Measurements from ENCODE around the gene RTCA. TPM values are rescaled to one million over a fixed set of nuclear protein-coding genes. Genes with fewer than 3 reads are reported as not detected.

The RTCA gene
- total RNA-seq, 1 experiment from 2014 or later: 21.7 TPM

GRCh38 chr1:100316622-100317021 is 50.6 kb downstream of the RTCA start:
- Mint-ChIP-seq H3K27me3 (ENCODE audit: unreplicated experiment) (no peaks in the 10 kb centered on the region), H3K36me3 (ENCODE audit: insufficient read depth, unreplicated experiment) (peaks cover 8% of the 10 kb centered on the region), H3K27ac (ENCODE audit: unreplicated experiment) (no peak overlapping the region), H3K4me1 (ENCODE audit: low read depth, unreplicated experiment) (peaks cover 28% of the 10 kb centered on the region), H3K9me3 (ENCODE audit: low read depth, unreplicated experiment) (peaks cover 8% of the 10 kb centered on the region), H3K4me3 (ENCODE audit: low read depth, unreplicated experiment) (no peak overlapping the region)
- CTCF ChIA-PET: no interaction called here
- intact Hi-C loops (cut with micrococcal nuclease; ENCODE audit: unreplicated experiment): no loop called here
- no peak for DNase-seq
- no peak for TF ChIP-seq CTCF (IDR thresholded peaks at IDR 0.05; ENCODE audit: unreplicated experiment)
- no TSS peak for BruUV-seq (replicated peaks)

GRCh38 chr1:100320311-100321099 is 54.5 kb downstream of the RTCA start:
- Mint-ChIP-seq H3K27ac (ENCODE audit: unreplicated experiment) (no peak overlapping the region), H3K4me3 (ENCODE audit: low read depth, unreplicated experiment) (no peak overlapping the region), H3K27me3 (ENCODE audit: unreplicated experiment) (no peaks in the 10 kb centered on the region), H3K9me3 (ENCODE audit: low read depth, unreplicated experiment) (peaks cover 8% of the 10 kb centered on the region), H3K36me3 (ENCODE audit: insufficient read depth, unreplicated experiment) (peaks cover 7% of the 10 kb centered on the region), H3K4me1 (ENCODE audit: low read depth, unreplicated experiment) (peaks cover 25% of the 10 kb centered on the region)
- CTCF ChIA-PET: no interaction called here
- TF ChIP-seq CTCF (IDR thresholded peaks at IDR 0.05; ENCODE audit: unreplicated experiment): no peak
- intact Hi-C loops (cut with micrococcal nuclease; ENCODE audit: unreplicated experiment): no loop called here
- DNase-seq: no peak
- BruUV-seq (replicated peaks): no TSS peak

- no TSS peak for BruUV-seq (replicated peaks)
- no peak for TF ChIP-seq CTCF (IDR thresholded peaks at IDR 0.05; ENCODE audit: unreplicated experiment)
- CTCF ChIA-PET: no interaction called here
- no peak for DNase-seq
- H3K4me3 Mint-ChIP-seq (ENCODE audit: low read depth, unreplicated experiment): no peak overlapping the region
- no peak overlapping the region for H3K27ac Mint-ChIP-seq (ENCODE audit: unreplicated experiment)
- H3K36me3 Mint-ChIP-seq (ENCODE audit: insufficient read depth, unreplicated experiment): peaks cover 7% of the 10 kb centered on the region
- H3K27me3 Mint-ChIP-seq (ENCODE audit: unreplicated experiment): no peaks in the 10 kb centered on the region
- intact Hi-C loops (cut with micrococcal nuclease; ENCODE audit: unreplicated experiment): no loop called here
- peaks cover 8% of the 10 kb centered on the region for H3K9me3 Mint-ChIP-seq (ENCODE audit: low read depth, unreplicated experiment)
- peaks cover 25% of the 10 kb centered on the region for H3K4me1 Mint-ChIP-seq (ENCODE audit: low read depth, unreplicated experiment)
These were observed 55.1 kb downstream of the RTCA start for GRCh38 chr1:100321100-100321493.

- CTCF ChIA-PET: interaction anchor here (0.6 kb wide), 1 partner anchor 38 kb away, joined by 7 read pairs; no protein-coding TSS in a partner anchor
- peaks cover 8% of the 10 kb centered on the region for H3K9me3 Mint-ChIP-seq (ENCODE audit: low read depth, unreplicated experiment)
- no TSS peak for BruUV-seq (replicated peaks)
- peaks cover 25% of the 10 kb centered on the region for H3K4me1 Mint-ChIP-seq (ENCODE audit: low read depth, unreplicated experiment)
- no peak for DNase-seq
- no peak overlapping the region for H3K27ac Mint-ChIP-seq (ENCODE audit: unreplicated experiment)
- TF ChIP-seq CTCF (IDR thresholded peaks at IDR 0.05; ENCODE audit: unreplicated experiment): no peak
- intact Hi-C loops (cut with micrococcal nuclease; ENCODE audit: unreplicated experiment): no loop called here
- H3K4me3 Mint-ChIP-seq (ENCODE audit: low read depth, unreplicated experiment): no peak overlapping the region
- H3K27me3 Mint-ChIP-seq (ENCODE audit: unreplicated experiment): no peaks in the 10 kb centered on the region
- peaks cover 7% of the 10 kb centered on the region for H3K36me3 Mint-ChIP-seq (ENCODE audit: insufficient read depth, unreplicated experiment)
These were observed 55.5 kb downstream of the RTCA start for GRCh38 chr1:100321506-100321905.

All from Calu3 (cell line).